Vagina (tissue), 2 donors: ENCODE measurements around the gene PER2.

Source experiments
- CTCF ChIP-seq, 3 experiments: fragments of 450-650 bp in 2 of 3; fragments of 200-600 bp in 1 of 3; sonication (generic) in 1 of 3; IDR thresholded peaks; one replicate each; pipeline ENCODE4 v1.5.1; 2017 to 2019; ENCODE audit warnings: antibody characterized with exemption in 3 of 3, mild to moderate bottlenecking in 2 of 3, moderate library complexity in 2 of 3
- POLR2A ChIP-seq, 2 donors: fragments of 450-650 bp; IDR thresholded peaks; one replicate each; pipeline ENCODE4 v1.6.1; 2017; ENCODE audit warnings: antibody characterized with exemption in 2 of 2, mild to moderate bottlenecking in 2 of 2, moderate library complexity in 2 of 2
- POLR2AphosphoS5 ChIP-seq, 2 donors: sonication (generic); formaldehyde crosslinking; IDR thresholded peaks; one replicate each; pipeline ENCODE4 v1.9.0; 2017; ENCODE audit warnings: antibody characterized with exemption in 2 of 2, mild to moderate bottlenecking in 2 of 2, low read depth in 1 of 2; ENCODE audit not compliant: insufficient read depth in 1 of 2

GRCh38 chr2:238286987-238287736 lies 1.2 kb downstream of the PER2 start:
- TF ChIP-seq CTCF (IDR thresholded peaks at IDR 0.05) (no peak), POLR2A (IDR thresholded peaks at IDR 0.05) (no peak), POLR2AphosphoS5 (IDR thresholded peaks at IDR 0.05; ENCODE audit: insufficient read depth in 1 of 2, low read depth in 1 of 2) (no peak)
